ENCODE data around the gene HES5. TPM values are rescaled to one million over a fixed set of nuclear protein-coding genes. Genes with fewer than 3 reads are reported as not detected.

HES5 gene
- total and polyA plus RNA-seq, 2 of the 13 experiments (the other 11 are each of a cell fraction or from before 2014, with no cell fraction given): not detected

DNA sequence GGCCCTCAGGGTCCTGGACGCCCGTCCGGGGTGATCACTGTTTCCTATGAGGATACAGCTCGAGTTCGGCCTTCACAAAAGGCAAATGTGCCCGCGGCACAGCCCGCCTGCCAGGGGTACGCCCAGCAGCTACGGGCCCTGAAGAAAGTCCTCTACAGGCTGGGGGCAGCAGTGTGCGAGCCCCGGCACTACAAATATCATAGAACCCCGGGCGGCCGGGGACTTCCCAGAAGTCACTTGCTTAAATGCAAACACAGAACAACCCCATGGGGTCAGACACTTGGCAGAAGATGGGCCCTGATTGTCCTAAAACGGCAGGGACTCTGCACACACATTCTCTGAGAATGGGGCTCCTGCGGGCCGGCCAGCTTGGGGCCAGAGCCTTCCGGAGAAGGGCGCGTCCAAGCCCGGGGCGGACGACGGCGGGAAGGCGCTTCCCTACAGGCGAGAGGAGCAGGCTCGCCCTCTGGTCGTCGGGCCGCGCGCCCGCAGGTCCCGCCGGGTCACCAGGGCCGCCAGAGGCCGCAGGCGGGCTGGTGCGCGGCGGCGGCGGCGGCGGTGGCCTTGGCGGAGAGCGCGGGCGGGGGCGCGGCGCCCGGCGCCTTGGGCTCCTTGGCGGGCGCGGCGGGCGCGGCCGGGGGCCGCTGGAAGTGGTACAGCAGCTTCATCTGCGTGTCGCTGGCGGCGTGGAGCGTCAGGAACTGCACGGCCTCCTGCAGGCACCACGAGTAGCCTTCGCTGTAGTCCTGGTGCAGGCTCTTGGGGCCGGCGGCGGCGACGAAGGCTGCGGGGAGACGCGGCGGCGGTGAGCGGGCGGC is 888 bp downstream of the HES5 start (continued):
- no peak for TF ChIP-seq FIP1L1 (IDR thresholded peaks at IDR 0.05; ENCODE audit: borderline replicate concordance, insufficient read depth, low read depth, low read length)
- TF ChIP-seq, protein P1, sequence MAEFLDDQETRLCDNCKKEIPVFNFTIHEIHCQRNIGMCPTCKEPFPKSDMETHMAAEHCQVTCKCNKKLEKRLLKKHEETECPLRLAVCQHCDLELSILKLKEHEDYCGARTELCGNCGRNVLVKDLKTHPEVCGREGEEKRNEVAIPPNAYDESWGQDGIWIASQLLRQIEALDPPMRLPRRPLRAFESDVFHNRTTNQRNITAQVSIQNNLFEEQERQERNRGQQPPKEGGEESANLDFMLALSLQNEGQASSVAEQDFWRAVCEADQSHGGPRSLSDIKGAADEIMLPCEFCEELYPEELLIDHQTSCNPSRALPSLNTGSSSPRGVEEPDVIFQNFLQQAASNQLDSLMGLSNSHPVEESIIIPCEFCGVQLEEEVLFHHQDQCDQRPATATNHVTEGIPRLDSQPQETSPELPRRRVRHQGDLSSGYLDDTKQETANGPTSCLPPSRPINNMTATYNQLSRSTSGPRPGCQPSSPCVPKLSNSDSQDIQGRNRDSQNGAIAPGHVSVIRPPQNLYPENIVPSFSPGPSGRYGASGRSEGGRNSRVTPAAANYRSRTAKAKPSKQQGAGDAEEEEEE (CRISPR knock-in tag; IDR thresholded peaks at IDR 0.05; ENCODE audit: borderline replicate concordance): no peak
- TF ChIP-seq CEBPG (CRISPR knock-in tag; IDR thresholded peaks at IDR 0.05): no peak
- no peak for TF ChIP-seq ZNF331 (CRISPR knock-in tag; IDR thresholded peaks at IDR 0.05)
- peak; percentile 41 for TF ChIP-seq RBM39 (IDR thresholded peaks at IDR 0.05; ENCODE audit: low read depth, low read length, poor library complexity, severe bottlenecking)
- TF ChIP-seq ZNF33A (CRISPR knock-in tag; IDR thresholded peaks at IDR 0.05; ENCODE audit: borderline replicate concordance): no peak
- no peak for TF ChIP-seq WIZ (CRISPR knock-in tag; IDR thresholded peaks at IDR 0.05)
- peak; percentile 57 for TF ChIP-seq SKI (IDR thresholded peaks at IDR 0.05; ENCODE audit: partially characterized antibody)
- 0 out of 2 replicates have a peak, but pooled peaks have one; percentile 14 for TF ChIP-seq HOXA3 (CRISPR knock-in tag; IDR thresholded peaks at IDR 0.05)
- TF ChIP-seq E2F1 (CRISPR knock-in tag; IDR thresholded peaks at IDR 0.05): no peak
- TF ChIP-seq HNRNPL (IDR thresholded peaks at IDR 0.05; ENCODE audit: low read depth, low read length): 0 out of 2 replicates have a peak, but pooled peaks have one; percentile 24
- TF ChIP-seq PTBP1 (IDR thresholded peaks at IDR 0.05; ENCODE audit: low read depth, low read length, poor library complexity, severe bottlenecking): no peak
- no peak; the same call in 1 of the 2 replicates for TF ChIP-seq HDAC2 (CRISPR knock-in tag; IDR thresholded peaks at IDR 0.05)
- TF ChIP-seq NR2F6 (IDR thresholded peaks at IDR 0.05): no peak
- TF ChIP-seq NR2F6 (CRISPR knock-in tag; IDR thresholded peaks at IDR 0.05): peak; percentile 21; the same call in 1 of the 2 replicates
- peak; percentile 85; the same call in 1 of the 2 replicates for TF ChIP-seq MTF2 (CRISPR knock-in tag; IDR thresholded peaks at IDR 0.05; ENCODE audit: borderline replicate concordance)
- TF ChIP-seq ZNF253 (CRISPR knock-in tag; IDR thresholded peaks at IDR 0.05; ENCODE audit: borderline replicate concordance): no peak
- TF ChIP-seq ZNF7 (CRISPR knock-in tag; IDR thresholded peaks at IDR 0.05): no peak
- peak; percentile 79 for TF ChIP-seq ZNF777 (CRISPR knock-in tag; IDR thresholded peaks at IDR 0.05)
- TF ChIP-seq ZNF143 (CRISPR knock-in tag; IDR thresholded peaks at IDR 0.05): peak; percentile 23; the same call in 1 of the 2 replicates
- 0 out of 2 replicates have a peak, but pooled peaks have one; percentile 26 for TF ChIP-seq ZSCAN21 (CRISPR knock-in tag; IDR thresholded peaks at IDR 0.05; ENCODE audit: borderline replicate concordance)
- no peak for TF ChIP-seq KLF11 (CRISPR knock-in tag; IDR thresholded peaks at IDR 0.05)
- TF ChIP-seq UBTF (CRISPR knock-in tag; IDR thresholded peaks at IDR 0.05): peak; percentile 75; the same call in 1 of the 2 replicates
- peak; percentile 50 for TF ChIP-seq CTCF (CRISPR knock-in tag; IDR thresholded peaks at IDR 0.05)

Data from HepG2 (cell line).